Measurements from ENCODE around the gene TKT.

DNA sequence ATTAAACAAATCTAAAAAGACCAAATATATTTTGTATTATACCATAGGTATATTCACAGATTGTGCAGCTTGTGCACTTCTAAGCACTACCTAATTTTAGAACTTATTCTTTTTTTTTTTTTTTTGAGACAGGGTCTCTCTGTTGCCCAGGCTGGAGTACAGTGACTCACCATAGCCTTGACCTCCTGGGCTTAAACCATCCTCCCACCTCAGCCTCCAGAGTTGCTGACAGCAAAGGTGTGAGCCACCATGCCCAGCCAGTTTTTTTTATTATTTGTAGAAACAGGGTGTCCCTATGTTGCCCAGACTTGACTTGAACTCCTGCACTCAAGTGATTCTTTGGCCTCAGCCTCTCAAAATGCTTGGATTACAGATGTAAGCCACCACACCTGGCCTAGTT is 11.9 kb upstream of the TKT start:
- TF ChIP-seq GATA3 (IDR thresholded peaks at IDR 0.05; ENCODE audit: low read depth, low read length) (no peak), GATA2 (IDR thresholded peaks at IDR 0.05; ENCODE audit: low read depth, low read length) (no peak)

Data from SH-SY5Y (cell line).